GM23338 (cell line): ENCODE measurements around the gene NFIC.

ENCODE experiments used
- CREB1 ChIP-seq: fragments of 250-450 bp; sonication (Bioruptor Pico); IDR thresholded peaks from 2 replicates; pipeline ENCODE4 v1.5.0; 2020; ENCODE audit warnings: low read depth, mild to moderate bottlenecking, moderate library complexity
- EZH2 ChIP-seq: fragments of 200-600 bp; sonication (generic); IDR thresholded peaks from one replicate; pipeline ENCODE4 v1.8.0; 2017; ENCODE audit warnings: antibody characterized with exemption, mild to moderate bottlenecking, low read depth; ENCODE audit not compliant: unreplicated experiment
- POLR2AphosphoS5 ChIP-seq: IDR thresholded peaks from 2 replicates; pipeline ENCODE4 v1.6.1; 2016; ENCODE audit warnings: antibody characterized with exemption, low read depth
- ZNF331 ChIP-seq: fragments of 250-450 bp; sonication (Bioruptor Pico); IDR thresholded peaks from 2 replicates; pipeline ENCODE4 v1.5.0; 2020; ENCODE audit warnings: low read depth, mild to moderate bottlenecking, moderate library complexity
- TF ChIP-seq, protein P1 (sequence below), 2 experiments: fragments of 200-600 bp in 1 of 2; sonication (generic) in 1 of 2; conservative IDR thresholded peaks; 2 replicates each; pipeline versions ENCODE4 v1.5.1 to v1.6.1; 2016 to 2017; ENCODE audit warnings: antibody characterized with exemption in 2 of 2, low read depth in 2 of 2, mild to moderate bottlenecking in 2 of 2, moderate library complexity in 1 of 2

DNA sequence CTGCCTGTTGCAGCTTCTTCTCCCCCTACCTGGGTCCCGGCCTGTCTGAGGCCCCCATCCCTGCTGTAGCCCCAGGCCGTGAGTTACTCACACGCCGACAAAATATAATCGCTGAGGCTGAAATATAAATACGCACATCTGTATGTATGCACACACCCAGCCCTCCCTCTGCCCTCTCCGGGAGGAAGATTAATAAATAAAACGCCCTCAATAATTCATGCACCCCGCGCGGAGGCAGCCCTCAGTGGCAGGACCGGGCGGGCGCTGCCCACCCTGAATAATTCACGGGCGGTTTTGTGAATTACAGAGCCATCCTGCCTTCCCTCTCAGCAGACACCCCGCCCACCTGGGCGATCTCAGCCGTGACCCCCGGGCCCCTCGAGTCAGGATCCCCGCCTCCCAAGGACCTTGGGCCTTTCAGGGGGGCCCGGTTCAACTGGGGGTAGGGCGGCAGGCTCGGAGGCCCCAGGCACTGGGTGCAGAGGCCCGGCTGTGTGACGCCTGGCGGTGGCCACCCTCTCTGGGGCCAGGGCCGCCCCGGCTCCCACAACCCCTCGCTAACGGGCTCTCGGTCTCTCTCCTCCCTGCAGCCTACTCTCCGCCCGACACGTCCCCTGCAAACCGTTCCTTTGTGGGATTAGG is 89.7 kb downstream of the NFIC start:
- TF ChIP-seq, protein P1, sequence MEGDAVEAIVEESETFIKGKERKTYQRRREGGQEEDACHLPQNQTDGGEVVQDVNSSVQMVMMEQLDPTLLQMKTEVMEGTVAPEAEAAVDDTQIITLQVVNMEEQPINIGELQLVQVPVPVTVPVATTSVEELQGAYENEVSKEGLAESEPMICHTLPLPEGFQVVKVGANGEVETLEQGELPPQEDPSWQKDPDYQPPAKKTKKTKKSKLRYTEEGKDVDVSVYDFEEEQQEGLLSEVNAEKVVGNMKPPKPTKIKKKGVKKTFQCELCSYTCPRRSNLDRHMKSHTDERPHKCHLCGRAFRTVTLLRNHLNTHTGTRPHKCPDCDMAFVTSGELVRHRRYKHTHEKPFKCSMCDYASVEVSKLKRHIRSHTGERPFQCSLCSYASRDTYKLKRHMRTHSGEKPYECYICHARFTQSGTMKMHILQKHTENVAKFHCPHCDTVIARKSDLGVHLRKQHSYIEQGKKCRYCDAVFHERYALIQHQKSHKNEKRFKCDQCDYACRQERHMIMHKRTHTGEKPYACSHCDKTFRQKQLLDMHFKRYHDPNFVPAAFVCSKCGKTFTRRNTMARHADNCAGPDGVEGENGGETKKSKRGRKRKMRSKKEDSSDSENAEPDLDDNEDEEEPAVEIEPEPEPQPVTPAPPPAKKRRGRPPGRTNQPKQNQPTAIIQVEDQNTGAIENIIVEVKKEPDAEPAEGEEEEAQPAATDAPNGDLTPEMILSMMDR (conservative IDR thresholded peaks at IDR 0.05; ENCODE audit: low read depth in 2 of 2) = no peak
- TF ChIP-seq EZH2 (no peak), POLR2AphosphoS5 (no peak), CREB1 (CRISPR knock-in tag) (no peak), ZNF331 (no peak)
